H9 (cell line): Measurements from ENCODE around the gene GNPNAT1. TPM values are rescaled to one million over a fixed set of nuclear protein-coding genes. Genes with fewer than 3 reads are reported as not detected.

ENCODE experiments used
- DNase-seq: peaks from one replicate; pipeline ENCODE4 v3.0.0-alpha.2; 2017
- H2AFZ ChIP-seq: one replicate; pipeline ENCODE4 v1.6.1; 2013; ENCODE audit warnings: mild to moderate bottlenecking, low read length, control low read depth, moderate library complexity
- H2AK5ac ChIP-seq: 2 replicates; pipeline ENCODE4 v1.6.1; 2013; ENCODE audit warnings: low read length, control low read depth, mixed read lengths; ENCODE audit not compliant: insufficient read length
- H2BK120ac ChIP-seq: one replicate; pipeline ENCODE4 v1.6.1; 2013; ENCODE audit warnings: low read depth, mild to moderate bottlenecking, low read length, control low read depth, inconsistent platforms; ENCODE audit not compliant: poor library complexity, severe bottlenecking
- H2BK12ac ChIP-seq: 2 replicates; pipeline ENCODE4 v1.6.1; 2013; ENCODE audit warnings: low read length, control low read depth, mixed read lengths, low read depth; ENCODE audit not compliant: insufficient read length
- H2BK15ac ChIP-seq: 2 replicates; pipeline ENCODE4 v1.6.1; 2013; ENCODE audit warnings: low read depth, low read length, control low read depth
- H2BK20ac ChIP-seq: one replicate; pipeline ENCODE4 v1.6.1; 2013; ENCODE audit warnings: low read depth, mild to moderate bottlenecking, low read length, control low read depth, inconsistent platforms; ENCODE audit not compliant: poor library complexity, severe bottlenecking
- H2BK5ac ChIP-seq: 2 replicates; pipeline ENCODE4 v1.6.1; 2013; ENCODE audit warnings: low read length, control low read depth, mixed read lengths; ENCODE audit not compliant: insufficient read length
- H3K14ac ChIP-seq: 2 replicates; pipeline ENCODE4 v1.6.1; 2013; ENCODE audit warnings: low read length, control low read depth; ENCODE audit not compliant: insufficient read depth
- H3K18ac ChIP-seq: 2 replicates; pipeline ENCODE4 v1.6.1; 2013; ENCODE audit warnings: low read depth, mild to moderate bottlenecking, mixed read lengths, low read length, control low read depth; ENCODE audit not compliant: insufficient read length
- H3K23ac ChIP-seq: 2 replicates; pipeline ENCODE4 v1.6.1; 2013; ENCODE audit warnings: low read length, control low read depth, mixed read lengths, low read depth; ENCODE audit not compliant: insufficient read length
- H3K23me2 ChIP-seq: 2 replicates; pipeline ENCODE4 v1.6.1; 2013; ENCODE audit warnings: low read depth, mild to moderate bottlenecking, mixed read lengths, low read length, control low read depth; ENCODE audit not compliant: insufficient read length, poor library complexity, severe bottlenecking
- H3K27ac ChIP-seq: 2 replicates; pipeline ENCODE4 v1.5.1; 2013; ENCODE audit warnings: low read length, control low read depth, mixed read lengths, low read depth; ENCODE audit not compliant: insufficient read length
- H3K27me3 ChIP-seq: 2 replicates; pipeline ENCODE4 v1.6.1; 2013; ENCODE audit warnings: low read length, control low read depth, inconsistent platforms; ENCODE audit not compliant: insufficient read depth
- H3K4ac ChIP-seq: 2 replicates; pipeline ENCODE4 v1.6.1; 2013; ENCODE audit warnings: low read depth, mild to moderate bottlenecking, control low read depth, inconsistent platforms, low read length, moderate library complexity
- H3K4me1 ChIP-seq: 2 replicates; pipeline ENCODE4 v1.6.1; 2013; ENCODE audit warnings: low read length, control low read depth, inconsistent platforms; ENCODE audit not compliant: insufficient read depth
- H3K4me2 ChIP-seq: 2 replicates; pipeline ENCODE4 v1.6.1; 2013; ENCODE audit warnings: low read length, control low read depth, mixed read lengths; ENCODE audit not compliant: insufficient read length, insufficient read depth
- H3K56ac ChIP-seq: 2 replicates; pipeline ENCODE4 v1.6.1; 2013; ENCODE audit warnings: low read depth, mild to moderate bottlenecking, mixed read lengths, low read length, control low read depth; ENCODE audit not compliant: insufficient read length
- H3K79me1 ChIP-seq: 2 replicates; pipeline ENCODE4 v1.6.1; 2013; ENCODE audit warnings: low read depth, mild to moderate bottlenecking, moderate library complexity, low read length, control low read depth, inconsistent platforms; ENCODE audit not compliant: insufficient read depth, poor library complexity, severe bottlenecking
- H3K79me2 ChIP-seq: 2 replicates; pipeline ENCODE4 v1.6.1; 2013; ENCODE audit warnings: low read length, control low read depth, inconsistent platforms; ENCODE audit not compliant: insufficient read depth
- H3K9ac ChIP-seq: 2 replicates; pipeline ENCODE4 v1.6.1; 2013; ENCODE audit warnings: low read length, control low read depth, mixed read lengths; ENCODE audit not compliant: insufficient read length; ENCODE audit errors: extremely low read depth
- H3K9me3 ChIP-seq: one replicate; pipeline ENCODE4 v1.6.1; 2013; ENCODE audit warnings: low read depth, low read length, inconsistent platforms; ENCODE audit not compliant: control insufficient read depth
- H3T11ph ChIP-seq: one replicate; pipeline ENCODE4 v1.6.1; 2013; ENCODE audit warnings: mild to moderate bottlenecking, low read length, control low read depth, inconsistent platforms
- H4K20me1 ChIP-seq: one replicate; pipeline ENCODE4 v1.6.1; 2013; ENCODE audit not compliant: control insufficient read depth, insufficient read length, insufficient read depth
- H4K5ac ChIP-seq: 2 replicates; pipeline ENCODE4 v1.6.1; 2013; ENCODE audit warnings: low read depth, mild to moderate bottlenecking, mixed read lengths, low read length, control low read depth; ENCODE audit not compliant: insufficient read length
- H4K8ac ChIP-seq: replicated peaks from 2 replicates; pipeline ENCODE4 v1.6.1; 2013; ENCODE audit warnings: low read length, control low read depth, mixed read lengths, low read depth; ENCODE audit not compliant: insufficient read length
- H4K91ac ChIP-seq: 2 replicates; pipeline ENCODE4 v1.6.1; 2013; ENCODE audit warnings: low read depth, mild to moderate bottlenecking, moderate library complexity, mixed read lengths, low read length, control low read depth; ENCODE audit not compliant: insufficient read length
- H3K27ac Mint-ChIP-seq, 3 experiments: 2 replicates in 2 of 3; 3 replicates in 1 of 3; pipeline ENCODE4 v1.8.0; 2020 to 2021; ENCODE audit warnings: mixed read lengths in 3 of 3, mild to moderate bottlenecking in 1 of 3, moderate library complexity in 1 of 3
- H3K27me3 Mint-ChIP-seq: 2 replicates; pipeline ENCODE4 v1.8.0; 2021; ENCODE audit warnings: low read depth, mild to moderate bottlenecking, moderate library complexity, mixed read lengths
- H3K36me3 Mint-ChIP-seq, 3 experiments: 2 replicates in 2 of 3; 3 replicates in 1 of 3; pipeline ENCODE4 v1.8.0; 2020 to 2021; ENCODE audit warnings: low read depth in 3 of 3, mixed read lengths in 3 of 3; ENCODE audit not compliant: insufficient read depth in 1 of 3
- H3K4me1 Mint-ChIP-seq, 2 experiments: 2 replicates each; pipeline ENCODE4 v1.8.0; 2020; ENCODE audit warnings: mixed read lengths in 2 of 2
- H3K4me3 Mint-ChIP-seq, 2 experiments: 2 replicates in 1 of 2; 3 replicates in 1 of 2; pipeline ENCODE4 v1.8.0; 2020 to 2021; ENCODE audit warnings: mild to moderate bottlenecking in 2 of 2, mixed read lengths in 2 of 2, moderate library complexity in 1 of 2
- H3K9me3 Mint-ChIP-seq, 2 experiments: 2 replicates in 1 of 2; 3 replicates in 1 of 2; pipeline ENCODE4 v1.8.0; 2020; ENCODE audit warnings: mild to moderate bottlenecking in 2 of 2, mixed read lengths in 2 of 2, moderate library complexity in 1 of 2
- CTCF ChIP-seq: fragments of 200-600 bp; sonication (generic); conservative IDR thresholded peaks from 3 replicates; pipeline ENCODE4 v1.8.0; 2021; ENCODE audit warnings: antibody characterized with exemption, mild to moderate bottlenecking
- WGBS: extraction: QIAGEN DNeasy Blood & Tissue Kit; methylation state at CpG from one replicate; pipeline ENCODE4 v1.1.7; 2013; ENCODE audit warnings: missing lambda C conversion rate, low lambda C conversion rate, mixed read lengths; ENCODE audit not compliant: insufficient read length; ENCODE audit errors: extremely low coverage; 5-methylcytosine and 5-hydroxymethylcytosine counted together
- total RNA-seq: library from RNA; stranded (reverse); gene quantifications from 2 replicates; pipeline ENCODE4 v1.2.1, GENCODE V29; 2021

The GNPNAT1 gene
- total RNA-seq, 1 experiment from 2014 or later: 49.0 TPM

- Histone ChIP-seq H3K4me2 (peak overlapping the region; percentile 98), H4K8ac (no peak overlapping the region), H2AFZ (peak overlapping the region; percentile 66), H4K20me1 (no peaks in the 10 kb centered on the region), H3K9me3 (no peaks in the 10 kb centered on the region), H2BK15ac (no peak overlapping the region), H4K91ac (no peak overlapping the region), H3K4ac (no peak overlapping the region; the same call in 1 of the 2 replicates), H3K14ac (peak overlapping the region; percentile 65; the same call in 1 of the 2 replicates), H3T11ph (no peak overlapping the region), H2BK5ac (no peak overlapping the region), H2BK120ac (no peak overlapping the region), H3K23ac (no peak overlapping the region), H3K4me1 (peaks cover 4% of the 10 kb centered on the region; the same call in 1 of the 2 replicates), H3K27ac (peak overlapping the region; percentile 58), H2BK20ac (no peak overlapping the region), H2BK12ac (no peak overlapping the region), H2AK5ac (no peak overlapping the region), H3K18ac (peak overlapping the region; percentile 64), H3K79me1 (no peaks in the 10 kb centered on the region), H4K5ac (peak overlapping the region; percentile 37), H3K79me2 (no peaks in the 10 kb centered on the region; the same call in 1 of the 2 replicates), H3K27me3 (no peaks in the 10 kb centered on the region), H3K56ac (no peak overlapping the region), H3K9ac (peak overlapping the region; percentile 27), H3K23me2 (peaks cover 10% of the 10 kb centered on the region)
- H3K27ac Mint-ChIP-seq: peak overlapping the region; percentile 96 to 99 (median 97); a peak in 6 of 7 replicates
- peaks cover 2 to 3% of the 10 kb centered on the region in 2 experiments; a peak in 4 of 5 replicates for H3K9me3 Mint-ChIP-seq
- peaks cover 0 to 5% (median 0%) of the 10 kb centered on the region in 3 experiments; a peak in 2 of 7 replicates for H3K36me3 Mint-ChIP-seq
- peaks cover 21 to 25% of the 10 kb centered on the region in 2 experiments for H3K4me1 Mint-ChIP-seq
- no peaks in the 10 kb centered on the region for H3K27me3 Mint-ChIP-seq
- WGBS: no CpG with 5 or more reads among the region's 7 CpGs
- TF ChIP-seq CTCF: no peak
- H3K4me3 Mint-ChIP-seq: peak overlapping the region; percentile 67 to 81
- no peak for DNase-seq
These were observed 649 bp upstream of the GNPNAT1 start for GRCh38 chr14:52792097-52792415.
